ENCODE results near the gene ARL16. TPM values are rescaled to one million over a fixed set of nuclear protein-coding genes. Genes with fewer than 3 reads are reported as not detected.

Gene ARL16
- polyA plus RNA-seq, 1 of the 3 experiments (the other 2 are of a cell fraction), result 148 TPM

GRCh38 chr17:81705518-81706231 lies 22.1 kb upstream of the ARL16 start:
- H3K9me3 ChIP-seq, result no peaks in the 10 kb centered on the region
- no peak overlapping the region for H3K9ac ChIP-seq
- H4K20me1 ChIP-seq (ENCODE audit: insufficient read depth), result peaks cover 17% of the 10 kb centered on the region
- DNase-seq, result no peak
- ChIA-PET CTCF (interaction anchor here (0.9 to 1.4 kb wide), 3 partner anchors 22 to 325 kb away, joined by 3 to 5 read pairs (median 4); partner anchors contain the start of genes ARL16 and HGS), POLR2A (no interaction called here)
- peaks cover 15 to 31% of the 10 kb centered on the region in 2 experiments; a peak in 3 of 4 replicates for H3K4me1 ChIP-seq (ENCODE audit: control insufficient read depth in 1 of 2, insufficient read depth in 2 of 2, low read depth in 1 of 2, low read length in 1 of 2)
- H3K27me3 ChIP-seq (ENCODE audit: insufficient read depth), result no peaks in the 10 kb centered on the region
- peaks cover 46 to 48% of the 10 kb centered on the region in 2 experiments for H3K36me3 ChIP-seq (replicated peaks in 1 of 2; ENCODE audit: control insufficient read depth in 1 of 2, insufficient read depth in 2 of 2, low read length in 1 of 2)
- H2AFZ ChIP-seq (ENCODE audit: low read depth), result no peak overlapping the region
- H3K9me2 ChIP-seq, result no peaks in the 10 kb centered on the region
- H3K79me2 ChIP-seq (ENCODE audit: insufficient read depth), result peaks cover 56% of the 10 kb centered on the region
- no peak overlapping the region for H3K27ac ChIP-seq (ENCODE audit: low read depth in 2 of 2, low read length in 1 of 2)
- no peak overlapping the region for H3K4me3 ChIP-seq (ENCODE audit: low read depth in 2 of 2, low read length in 1 of 2)
- peaks cover 65% of the 10 kb centered on the region for H3F3A ChIP-seq (replicated peaks; ENCODE audit: insufficient read depth)
- WGBS (ENCODE audit: low lambda C conversion rate), result 95% methylated on average over 30 of the region's 30 CpGs
- no peak for TF ChIP-seq RAD21 (IDR thresholded peaks at IDR 0.05; ENCODE audit: low read length)
- no peak overlapping the region for H3K4me2 ChIP-seq

- peak overlapping the region; percentile 98 for H3K9ac ChIP-seq
- TF ChIP-seq NRF1 (IDR thresholded peaks at IDR 0.05; ENCODE audit: low read depth, low read length), result no peak
- TF ChIP-seq ELF1 (IDR thresholded peaks at IDR 0.05), result no peak
- TF ChIP-seq NFIC (IDR thresholded peaks at IDR 0.05; ENCODE audit: borderline replicate concordance), result no peak
- TF ChIP-seq FOXJ3 (CRISPR knock-in tag; IDR thresholded peaks at IDR 0.05), result 0 out of 2 replicates have a peak, but pooled peaks have one; percentile 29
- POLR2A ChIA-PET, result interaction anchor here (0.6 to 4.1 kb wide), 16 partner anchors 7 to 188 kb away, joined by 3 to 33 read pairs (median 4); partner anchors contain the start of genes ARL16, CCDC137, HGS and OXLD1
- no peaks in the 10 kb centered on the region for H3K9me2 ChIP-seq
- no peaks in the 10 kb centered on the region for H3K9me3 ChIP-seq
- no peaks in the 10 kb centered on the region for H3K27me3 ChIP-seq (ENCODE audit: insufficient read depth)
- H3K27ac ChIP-seq (ENCODE audit: low read depth in 2 of 2, low read length in 1 of 2), result peak overlapping the region; percentile 72 to 84
- H3K4me2 ChIP-seq, result peak overlapping the region; percentile 97
- H3K4me1 ChIP-seq (ENCODE audit: control insufficient read depth in 1 of 2, insufficient read depth in 2 of 2, low read depth in 1 of 2, low read length in 1 of 2), result peaks cover 14 to 29% of the 10 kb centered on the region in 2 experiments; a peak in 3 of 4 replicates
- H4K20me1 ChIP-seq (ENCODE audit: insufficient read depth), result peaks cover 23% of the 10 kb centered on the region
- CTCF ChIA-PET, result interaction anchor here (0.7 to 2.6 kb wide), 9 partner anchors 11 to 165 kb away, joined by 3 to 17 read pairs (median 4); partner anchors contain the start of genes ARL16, CCDC137, HGS and OXLD1
- H2AFZ ChIP-seq (ENCODE audit: low read depth), result 0 out of 2 replicates have a peak overlapping the region, but pooled peaks have one; percentile 29
- WGBS (ENCODE audit: low lambda C conversion rate), result 24% methylated on average over 18 of the region's 27 CpGs
- H3F3A ChIP-seq (replicated peaks; ENCODE audit: insufficient read depth), result peaks cover 52% of the 10 kb centered on the region
- peak overlapping the region; percentile 86 to 95 for H3K4me3 ChIP-seq (ENCODE audit: low read depth in 2 of 2, low read length in 1 of 2)
- peaks cover 70% of the 10 kb centered on the region for H3K79me2 ChIP-seq (ENCODE audit: insufficient read depth)
- DNase-seq, result no peak
- H3K36me3 ChIP-seq (replicated peaks in 1 of 2; ENCODE audit: control insufficient read depth in 1 of 2, insufficient read depth in 2 of 2, low read length in 1 of 2), result peaks cover 53 to 56% of the 10 kb centered on the region in 2 experiments
Observed at GRCh38 chr17:81703747-81704654, 20.4 kb upstream of the ARL16 start.
